ENCODE results near the gene USP3. TPM values are rescaled to one million over a fixed set of nuclear protein-coding genes. Genes with fewer than 3 reads are reported as not detected.
A peak's percentile ranks its signal among the peaks of the same experiment; 100 is the strongest.

USP3 gene
- total RNA-seq, 4 donors from 2014 or later, result 40.1 to 46.5 (median 41.3) TPM

- Histone ChIP-seq H3K36me3 (no peaks in the 10 kb centered on the region), H3K4me3 (no peak overlapping the region), H3K27ac (replicated peaks in 1 of 4) (peak overlapping the region; percentile 45 to 68 (median 56)), H3K27me3 (no peaks in the 10 kb centered on the region), H3K9me3 (no peaks in the 10 kb centered on the region), H3K4me1 (peaks cover 6 to 36% (median 30%) of the 10 kb centered on the region in 4 donors)
- DNase-seq (ENCODE audit: extremely low spot score), result no peak
- TF ChIP-seq POLR2AphosphoS5 (IDR thresholded peaks at IDR 0.05) (no peak), POLR2A (IDR thresholded peaks at IDR 0.05; ENCODE audit: low read depth) (no peak), CTCF (IDR thresholded peaks at IDR 0.05) (no peak), EP300 (IDR thresholded peaks at IDR 0.05) (no peak)
- intact Hi-C loops (cut with DNase I), result no loop called here
- 37% methylated on average over 4 of the region's 4 CpGs for WGBS
Observed at GRCh38 chr15:63473999-63474809, 30.2 kb upstream of the USP3 start.

GRCh38 chr15:63474810-63475316 is 29.5 kb upstream of the USP3 start:
- H3K9me3 ChIP-seq, result no peaks in the 10 kb centered on the region
- WGBS, result 76% methylated on average over 7 of the region's 9 CpGs
- no peaks in the 10 kb centered on the region for H3K36me3 ChIP-seq
- no peaks in the 10 kb centered on the region for H3K27me3 ChIP-seq
- TF ChIP-seq POLR2A (IDR thresholded peaks at IDR 0.05; ENCODE audit: low read depth), result no peak
- no peak for TF ChIP-seq CTCF (IDR thresholded peaks at IDR 0.05)
- TF ChIP-seq POLR2AphosphoS5 (IDR thresholded peaks at IDR 0.05), result no peak
- TF ChIP-seq EP300 (IDR thresholded peaks at IDR 0.05), result no peak
- peak overlapping the region; percentile 45 to 68 (median 56) for H3K27ac ChIP-seq (replicated peaks in 1 of 4)
- intact Hi-C loops (cut with DNase I), result no loop called here
- H3K4me1 ChIP-seq, result peaks cover 8 to 42% (median 37%) of the 10 kb centered on the region in 4 donors
- H3K4me3 ChIP-seq, result no peak overlapping the region
- DNase-seq (ENCODE audit: extremely low spot score), result no peak

- no peak for DNase-seq (ENCODE audit: extremely low spot score)
- Histone ChIP-seq H3K27ac (replicated peaks in 1 of 4) (peak overlapping the region in 2 of 4 donors; percentile 1 to 27), H3K27me3 (no peaks in the 10 kb centered on the region), H3K36me3 (no peaks in the 10 kb centered on the region), H3K4me3 (no peak overlapping the region), H3K9me3 (no peaks in the 10 kb centered on the region), H3K4me1 (peaks cover 8 to 47% (median 42%) of the 10 kb centered on the region in 4 donors)
- intact Hi-C loops (cut with DNase I), result no loop called here
- 96% methylated on average over 9 of the region's 9 CpGs for WGBS
- no peak for TF ChIP-seq POLR2A (IDR thresholded peaks at IDR 0.05; ENCODE audit: low read depth)
- TF ChIP-seq CTCF (IDR thresholded peaks at IDR 0.05), result no peak
- no peak for TF ChIP-seq EP300 (IDR thresholded peaks at IDR 0.05)
- TF ChIP-seq POLR2AphosphoS5 (IDR thresholded peaks at IDR 0.05), result no peak
Observed at GRCh38 chr15:63475707-63476106, 28.7 kb upstream of the USP3 start.

- Histone ChIP-seq H3K9me3 (no peaks in the 10 kb centered on the region), H3K27ac (replicated peaks in 1 of 4) (peak overlapping the region in 2 of 4 donors; percentile 1 to 27), H3K27me3 (no peaks in the 10 kb centered on the region), H3K4me3 (no peak overlapping the region), H3K36me3 (no peaks in the 10 kb centered on the region), H3K4me1 (peaks cover 8 to 47% (median 42%) of the 10 kb centered on the region in 4 donors)
- DNase-seq (ENCODE audit: extremely low spot score), result no peak
- TF ChIP-seq POLR2A (IDR thresholded peaks at IDR 0.05; ENCODE audit: low read depth) (no peak), EP300 (IDR thresholded peaks at IDR 0.05) (no peak), CTCF (IDR thresholded peaks at IDR 0.05) (no peak), POLR2AphosphoS5 (IDR thresholded peaks at IDR 0.05) (no peak)
- 44% methylated on average over 2 of the region's 2 CpGs for WGBS
- intact Hi-C loops (cut with DNase I), result no loop called here
Observed at GRCh38 chr15:63476229-63476632, 28.2 kb upstream of the USP3 start.

Measured in esophagus muscularis mucosa (tissue), 4 donors.